ENCODE results near the gene SOCS1.

SOCS1 gene

DNA sequence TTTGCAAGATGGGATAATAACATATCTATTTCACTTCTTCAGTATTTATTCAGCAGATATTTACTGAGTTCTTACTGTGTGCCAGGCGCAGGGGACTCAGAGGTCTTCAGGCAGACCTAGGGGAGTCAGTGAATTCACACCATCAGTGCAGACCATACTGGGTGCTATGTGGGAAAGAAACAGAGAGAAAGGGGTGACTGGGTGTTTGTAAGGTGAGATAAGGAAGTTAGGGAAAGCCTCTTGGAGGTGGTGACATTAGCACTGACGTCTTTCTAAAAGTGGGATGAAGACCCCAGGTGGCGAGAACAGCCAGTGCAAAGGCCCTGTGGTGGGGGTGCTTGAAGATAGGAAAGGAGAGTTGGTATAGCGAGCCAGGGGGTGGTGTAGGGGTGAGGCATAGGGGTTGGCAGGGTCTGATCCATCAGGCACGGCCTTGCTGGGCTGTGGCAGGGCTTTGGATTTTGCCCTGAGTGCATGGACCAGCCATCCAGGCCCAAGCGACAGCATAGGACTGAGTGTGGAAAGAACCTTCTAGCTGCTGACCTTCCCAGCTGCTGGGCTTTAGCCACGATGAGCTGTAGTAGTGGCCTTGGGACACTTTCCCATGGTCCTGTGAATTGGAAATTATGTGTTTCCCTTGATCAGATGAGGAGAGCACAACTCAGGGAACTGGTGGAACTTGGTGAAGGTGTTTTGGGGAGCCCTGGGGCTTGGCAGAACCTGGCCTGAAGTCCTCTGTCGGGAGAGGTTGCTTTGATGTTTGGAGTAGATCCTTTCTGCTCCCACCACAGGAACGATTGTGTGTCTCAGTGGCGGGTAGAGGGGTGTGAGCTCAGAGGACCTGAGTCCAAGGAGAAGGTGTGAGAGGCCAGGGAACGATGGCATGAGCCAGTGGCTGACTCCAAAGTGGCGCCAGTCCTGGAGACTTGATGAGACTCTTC lies 3.9 kb upstream of the SOCS1 start:
- no peak for DNase-seq

DNA sequence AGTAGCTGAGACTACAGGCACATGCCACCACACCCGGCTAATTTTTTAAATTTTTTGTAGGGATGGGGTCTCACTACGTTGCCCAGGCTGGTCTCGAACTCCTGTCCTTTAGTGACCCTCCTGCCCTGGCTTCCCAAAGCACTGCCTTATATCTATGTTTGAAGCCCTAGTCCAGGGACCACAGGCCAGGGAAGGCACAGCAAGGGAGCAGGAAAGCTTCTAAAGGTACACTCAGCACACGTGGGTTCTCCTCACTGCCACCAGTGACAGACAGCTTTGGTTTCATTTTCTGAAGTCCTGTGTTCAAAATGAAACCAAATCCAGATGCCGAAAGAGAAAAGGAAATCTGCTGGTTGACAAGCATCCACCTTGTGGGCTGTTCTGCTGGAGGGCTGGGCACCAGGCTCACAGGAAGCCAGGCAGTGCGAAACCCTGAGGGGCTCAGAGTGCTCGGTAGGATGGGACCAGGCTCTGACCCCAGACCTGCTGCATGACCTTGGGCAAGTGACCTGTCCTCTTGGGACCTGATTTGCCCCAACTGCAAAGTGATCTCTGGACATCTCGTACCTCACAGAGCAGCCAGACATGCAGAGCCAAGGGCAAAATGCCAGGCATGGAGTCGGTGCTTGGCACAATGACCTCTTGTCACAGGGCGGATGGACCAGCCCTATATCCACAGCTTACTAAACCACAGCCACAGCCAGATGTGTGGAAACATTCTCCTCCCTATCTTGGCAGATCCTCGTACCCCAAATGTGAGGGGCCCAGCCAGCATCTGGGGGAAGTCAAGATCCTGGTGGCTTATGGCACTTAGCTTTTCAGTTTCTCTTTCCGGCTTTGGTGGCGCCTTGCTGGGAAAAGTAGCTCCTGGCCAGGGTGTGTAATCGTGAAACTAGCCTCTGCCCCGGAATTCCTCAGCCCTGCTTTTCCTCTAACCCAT lies 2.8 kb upstream of the SOCS1 start:
- DNase-seq, result no peak

DNA sequence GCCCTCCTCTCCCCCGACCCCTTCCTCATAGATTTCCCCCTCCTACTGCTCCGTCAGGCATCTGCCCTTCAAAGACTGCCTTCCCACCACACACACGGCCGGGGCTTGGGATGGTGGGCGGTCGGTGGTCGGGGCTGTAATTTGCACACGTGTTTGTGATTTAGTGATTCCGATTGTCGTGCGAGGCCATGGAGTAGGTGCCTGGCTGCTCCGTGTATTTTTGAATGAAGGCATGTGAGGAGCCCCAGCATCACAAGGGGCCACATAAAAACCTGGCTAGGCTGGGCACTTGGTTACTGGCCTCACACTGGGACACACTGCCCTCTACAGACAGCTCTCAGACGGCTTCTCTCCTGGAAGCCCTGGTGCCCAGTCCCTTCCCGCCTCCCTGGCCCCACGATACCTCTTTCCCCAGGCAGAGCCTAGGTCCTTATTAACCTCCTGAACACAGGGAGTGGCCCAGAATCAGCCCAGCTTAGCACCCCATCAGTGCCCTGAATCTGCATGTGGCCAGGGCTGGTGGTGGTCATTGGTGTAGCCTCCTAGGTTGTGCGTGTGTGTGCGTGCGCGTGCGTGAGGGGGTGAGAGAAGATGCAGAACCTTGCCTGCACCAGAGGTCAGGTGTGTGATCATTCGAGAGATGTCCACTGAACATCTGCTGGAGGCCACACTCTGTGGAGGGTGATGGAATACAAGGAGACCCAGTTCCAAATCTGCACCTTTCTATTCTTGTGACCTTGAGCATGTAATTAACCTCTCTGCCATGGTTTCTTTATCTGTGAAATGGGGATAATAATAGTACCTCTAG lies 1.3 kb upstream of the SOCS1 start:
- peak; percentile 80 for DNase-seq

GRCh38 chr16:11256661-11257130 lies 692 bp upstream of the SOCS1 start:
- no peak for DNase-seq

DNA sequence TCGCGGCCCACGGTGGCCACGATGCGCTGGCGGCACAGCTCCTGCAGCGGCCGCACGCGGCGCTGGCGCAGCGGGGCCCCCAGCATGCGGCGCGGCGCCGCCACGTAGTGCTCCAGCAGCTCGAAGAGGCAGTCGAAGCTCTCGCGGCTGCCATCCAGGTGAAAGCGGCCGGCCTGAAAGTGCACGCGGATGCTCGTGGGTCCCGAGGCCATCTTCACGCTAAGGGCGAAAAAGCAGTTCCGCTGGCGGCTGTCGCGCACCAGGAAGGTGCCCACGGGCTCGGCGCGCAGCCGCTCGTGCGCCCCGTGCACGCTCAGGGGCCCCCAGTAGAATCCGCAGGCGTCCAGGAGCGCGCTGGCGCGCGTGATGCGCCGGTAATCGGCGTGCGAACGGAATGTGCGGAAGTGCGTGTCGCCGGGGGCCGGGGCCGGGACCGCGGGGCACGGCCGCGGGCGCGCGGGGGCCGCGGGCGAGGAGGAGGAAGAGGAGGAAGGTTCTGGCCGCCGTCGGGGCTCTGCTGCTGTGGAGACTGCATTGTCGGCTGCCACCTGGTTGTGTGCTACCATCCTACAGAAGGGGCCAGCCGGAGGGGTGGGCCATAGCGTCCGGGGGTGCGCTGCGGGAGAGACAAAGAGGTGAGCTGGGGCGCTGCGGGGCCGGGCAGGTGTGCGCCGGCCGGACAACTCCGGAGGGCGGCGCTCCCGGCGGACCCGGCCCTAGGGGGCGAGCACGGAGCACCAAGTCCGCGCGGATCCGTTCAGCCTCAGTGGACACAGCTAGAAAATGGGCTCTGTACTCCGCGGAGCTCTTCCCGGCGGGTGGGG lies 879 bp downstream of the SOCS1 start:
- DNase-seq, result peak; percentile 71

- DNase-seq, result no peak
Observed at GRCh38 chr16:11253995-11254912, 1.8 kb downstream of the SOCS1 start.

GRCh38 chr16:11253009-11253994 lies 2.7 kb downstream of the SOCS1 start:
- DNase-seq, result no peak

GRCh38 chr16:11252482-11252931 lies 3.5 kb downstream of the SOCS1 start:
- no peak for DNase-seq

DNA sequence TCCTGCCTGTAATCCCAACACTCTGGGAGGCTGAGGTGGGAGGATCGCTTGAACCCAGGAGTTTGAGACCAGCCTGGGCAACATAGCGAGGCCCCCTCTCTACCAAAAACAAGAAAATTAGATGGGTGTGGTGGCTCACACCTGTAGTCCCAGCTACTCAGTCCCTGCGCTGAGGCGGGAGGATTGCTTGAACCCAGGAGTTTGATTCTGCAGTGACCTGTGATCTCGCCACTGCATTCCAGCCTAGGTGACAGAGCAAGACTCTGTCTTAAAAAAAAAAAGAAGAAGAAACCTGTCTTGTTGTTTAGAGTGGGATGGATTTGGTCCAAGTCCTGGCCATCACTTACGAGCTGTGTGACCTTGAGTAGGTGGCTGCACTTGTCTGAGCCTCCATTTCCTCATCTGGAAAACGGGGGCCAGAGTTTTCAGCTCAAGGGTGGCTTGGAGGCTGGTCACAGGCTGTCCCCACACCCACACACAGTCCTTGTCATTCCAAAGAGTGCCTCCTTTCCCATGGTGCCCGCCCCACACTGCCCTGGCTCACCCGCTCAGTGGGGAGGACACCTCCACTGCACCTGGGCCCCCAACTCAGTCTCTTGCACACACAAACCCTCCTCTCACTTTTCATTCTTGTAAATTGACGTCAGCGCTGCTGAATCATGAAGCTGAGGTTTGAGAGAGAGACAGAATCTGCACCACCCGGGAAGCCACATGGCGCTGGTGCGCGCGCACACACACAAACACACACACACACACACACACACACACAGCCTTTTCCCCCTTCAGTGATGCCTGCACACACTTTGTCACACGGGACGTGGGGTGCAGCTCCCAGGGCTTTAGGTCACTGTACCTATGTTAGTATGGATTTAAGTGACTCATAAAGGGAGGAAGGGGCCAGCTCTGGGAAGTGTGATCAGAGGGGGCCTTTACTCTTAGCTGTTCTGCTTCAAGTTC lies 4.2 kb downstream of the SOCS1 start:
- no peak for DNase-seq

DNA sequence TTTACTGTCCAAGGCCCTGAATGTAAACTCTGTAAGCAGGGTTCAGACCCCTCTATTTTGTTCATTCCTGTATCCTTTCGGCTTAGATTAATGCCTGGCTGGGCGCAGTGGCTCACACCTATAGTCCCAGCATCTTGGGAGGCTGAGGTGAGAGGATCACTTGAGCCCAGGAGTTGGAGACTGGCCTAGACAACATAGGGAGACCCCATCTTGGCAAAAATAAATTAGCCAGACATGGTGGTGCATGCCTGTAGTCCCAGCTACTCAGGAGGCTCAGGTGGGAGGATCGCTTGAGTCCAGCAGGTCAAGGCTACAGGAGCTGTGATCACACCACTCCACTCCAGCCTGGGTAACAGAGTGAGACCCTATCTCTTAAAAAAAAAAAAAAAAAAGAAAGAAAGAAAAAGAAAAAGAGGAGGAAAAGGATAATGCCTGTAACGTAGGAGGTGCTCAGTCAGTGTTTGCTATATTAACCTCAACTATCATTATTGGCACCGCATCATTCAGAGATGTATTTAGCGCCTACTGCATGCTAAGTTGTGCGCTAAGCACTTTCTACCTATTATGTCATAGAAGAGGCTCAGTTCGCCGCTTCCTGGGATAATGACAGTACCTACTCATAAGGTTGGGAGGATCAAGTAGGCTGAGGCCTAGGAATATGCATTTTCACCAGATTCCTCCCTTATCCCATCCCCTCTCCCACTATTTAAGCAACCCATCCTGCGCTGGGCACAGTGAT lies 5.0 kb downstream of the SOCS1 start:
- no peak for DNase-seq

DNA sequence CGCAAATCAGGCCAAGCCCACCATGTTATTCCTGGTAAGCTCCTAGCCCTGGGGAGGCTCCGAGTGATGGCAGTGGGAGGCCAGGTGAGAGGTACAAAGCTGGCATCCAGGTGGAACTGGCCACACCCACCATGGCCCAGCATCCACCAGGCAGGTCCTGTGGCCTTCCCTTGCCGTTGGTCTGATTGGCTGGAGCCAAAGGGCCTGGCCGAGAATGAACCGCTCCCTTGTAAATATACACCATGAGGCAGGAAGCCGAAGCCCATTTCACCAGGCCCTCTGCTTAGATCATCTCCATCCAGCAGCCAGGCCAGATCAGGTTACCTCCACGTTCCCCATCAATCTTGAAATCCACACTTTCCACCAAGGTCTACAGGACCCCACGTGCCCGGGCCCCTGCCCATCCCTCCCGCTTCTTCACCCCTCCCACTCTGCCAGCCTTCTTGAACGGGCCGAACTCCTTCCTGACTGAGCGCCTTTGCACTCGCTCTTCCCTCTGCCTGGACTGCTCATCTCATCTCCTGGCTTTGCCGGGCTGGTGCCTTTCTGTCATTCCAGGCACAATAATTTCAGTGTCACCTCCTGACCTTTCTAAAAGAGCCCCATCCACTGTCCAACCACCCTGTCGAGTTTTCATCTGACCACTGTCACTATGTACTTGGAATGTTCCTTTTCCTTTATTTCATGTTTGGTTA lies 5.8 kb downstream of the SOCS1 start:
- no peak for DNase-seq

- DNase-seq, result no peak
Observed at GRCh38 chr16:11249233-11250061, 6.6 kb downstream of the SOCS1 start.

DNA sequence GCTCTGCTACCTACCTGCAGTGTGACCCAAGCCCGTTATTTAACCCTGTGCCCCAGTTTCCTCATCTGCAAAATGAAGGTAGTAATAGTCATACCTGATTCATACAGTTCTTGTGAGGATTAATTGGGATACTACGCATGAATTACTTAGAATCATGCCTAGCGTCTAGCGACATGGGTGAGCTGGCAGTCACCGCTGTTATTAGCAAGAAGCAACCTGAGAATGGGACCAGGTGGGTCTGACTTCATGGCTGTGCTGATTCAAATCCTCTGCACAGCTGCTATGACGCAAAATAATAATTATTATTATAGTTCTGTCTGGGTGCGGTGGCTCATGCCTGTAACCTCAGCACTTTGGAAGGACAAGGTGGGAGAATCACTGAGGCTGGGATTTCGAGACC lies 7.9 kb downstream of the SOCS1 start:
- no peak for DNase-seq

DNA sequence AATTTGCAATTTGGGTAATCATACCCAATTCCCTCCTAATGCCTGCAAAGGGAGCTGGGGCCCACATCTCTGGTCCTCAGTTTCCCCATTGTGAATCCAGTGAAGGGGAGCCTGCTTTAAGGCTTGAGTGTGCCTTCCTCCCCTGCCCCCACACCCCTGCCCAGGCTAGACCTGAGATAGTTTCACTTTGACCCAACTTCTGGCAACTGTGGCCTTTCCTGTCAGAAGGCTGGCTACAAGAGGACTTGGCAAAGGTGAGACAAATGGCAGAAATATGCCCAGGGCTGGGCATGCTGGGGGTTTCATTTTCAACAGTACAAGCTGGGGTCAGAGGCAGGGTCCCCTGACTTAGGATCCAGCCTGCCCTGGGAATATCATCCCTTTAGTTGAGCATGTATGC lies 10.0 kb downstream of the SOCS1 start:
- no peak for DNase-seq

GRCh38 chr16:11245222-11245737 lies 10.7 kb downstream of the SOCS1 start:
- no peak for DNase-seq
